ENCODE data around the gene COBLL1. TPM values are rescaled to one million over a fixed set of nuclear protein-coding genes. Genes with fewer than 3 reads are reported as not detected.

COBLL1 gene
- total RNA-seq, 1 donor from 2014 or later: 18.6 TPM

- Histone ChIP-seq H3K4me1 (ENCODE audit: insufficient read depth, low read length) (peaks cover 4% of the 10 kb centered on the region), H3K4me2 (ENCODE audit: low read length) (no peak overlapping the region), H4K20me1 (ENCODE audit: insufficient read depth, low read length) (no peaks in the 10 kb centered on the region), H3K27me3 (ENCODE audit: insufficient read depth, low read length) (no peaks in the 10 kb centered on the region), H3K9me3 (ENCODE audit: insufficient read depth, low read depth, low read length) (no peaks in the 10 kb centered on the region), H3K4me3 (ENCODE audit: insufficient read depth, low read depth, low read length) (no peak overlapping the region), H3K79me2 (ENCODE audit: insufficient read depth, low read length) (no peaks in the 10 kb centered on the region), H3K27ac (ENCODE audit: low read depth, low read length) (no peak overlapping the region), H3K36me3 (ENCODE audit: insufficient read depth, low read length) (no peaks in the 10 kb centered on the region), H3K9ac (ENCODE audit: low read length) (no peak overlapping the region), H2AFZ (ENCODE audit: low read depth, low read length) (no peak overlapping the region)
- FAIRE-seq (peak; percentile 41), DNase-seq (ENCODE audit: low read depth) (peak; percentile 71)
- Mint-ChIP-seq H3K4me1 (ENCODE audit: low read depth, unreplicated experiment) (peaks cover 38% of the 10 kb centered on the region), H3K36me3 (ENCODE audit: low read depth, unreplicated experiment) (no peaks in the 10 kb centered on the region), H3K9me3 (ENCODE audit: unreplicated experiment) (no peaks in the 10 kb centered on the region), H3K27ac (ENCODE audit: unreplicated experiment) (peak overlapping the region; percentile 99), H3K4me3 (ENCODE audit: unreplicated experiment) (peak overlapping the region; percentile 9), H3K27me3 (ENCODE audit: low read depth, unreplicated experiment) (no peaks in the 10 kb centered on the region)
- TF ChIP-seq EZH2 (IDR thresholded peaks at IDR 0.05; ENCODE audit: insufficient read depth, low read length): no peak
- TF ChIP-seq CTCF (IDR thresholded peaks at IDR 0.05; ENCODE audit: insufficient read depth, low read depth, low read length): no peak
Observed at GRCh38 chr2:164719996-164720941, 121.4 kb downstream of the COBLL1 start.

GRCh38 chr2:164717000-164717803 is 124.4 kb downstream of the COBLL1 start:
- H3K36me3 ChIP-seq (ENCODE audit: insufficient read depth, low read length): no peaks in the 10 kb centered on the region
- H3K4me1 ChIP-seq (ENCODE audit: insufficient read depth, low read length): peaks cover 4% of the 10 kb centered on the region
- H3K4me1 Mint-ChIP-seq (ENCODE audit: low read depth, unreplicated experiment): peaks cover 31% of the 10 kb centered on the region
- no peaks in the 10 kb centered on the region for H4K20me1 ChIP-seq (ENCODE audit: insufficient read depth, low read length)
- H3K9me3 ChIP-seq (ENCODE audit: insufficient read depth, low read depth, low read length): no peaks in the 10 kb centered on the region
- FAIRE-seq: no peak
- no peak for DNase-seq (ENCODE audit: low read depth)
- no peak overlapping the region for H3K4me2 ChIP-seq (ENCODE audit: low read length)
- no peaks in the 10 kb centered on the region for H3K27me3 Mint-ChIP-seq (ENCODE audit: low read depth, unreplicated experiment)
- H3K27ac ChIP-seq (ENCODE audit: low read depth, low read length): no peak overlapping the region
- TF ChIP-seq EZH2 (IDR thresholded peaks at IDR 0.05; ENCODE audit: insufficient read depth, low read length) (no peak), CTCF (IDR thresholded peaks at IDR 0.05; ENCODE audit: insufficient read depth, low read depth, low read length) (peak; percentile 67)
- H2AFZ ChIP-seq (ENCODE audit: low read depth, low read length): no peak overlapping the region
- H3K27me3 ChIP-seq (ENCODE audit: insufficient read depth, low read length): no peaks in the 10 kb centered on the region
- no peak overlapping the region for H3K4me3 ChIP-seq (ENCODE audit: insufficient read depth, low read depth, low read length)
- H3K79me2 ChIP-seq (ENCODE audit: insufficient read depth, low read length): no peaks in the 10 kb centered on the region
- H3K36me3 Mint-ChIP-seq (ENCODE audit: low read depth, unreplicated experiment): no peaks in the 10 kb centered on the region
- no peak overlapping the region for H3K9ac ChIP-seq (ENCODE audit: low read length)
- H3K9me3 Mint-ChIP-seq (ENCODE audit: unreplicated experiment): no peaks in the 10 kb centered on the region
- H3K27ac Mint-ChIP-seq (ENCODE audit: unreplicated experiment): no peak overlapping the region
- no peak overlapping the region for H3K4me3 Mint-ChIP-seq (ENCODE audit: unreplicated experiment)
